GM13977 (cell line): ENCODE results near the gene TMEM117.

ENCODE experiments used
- DNase-seq: peaks from one replicate; pipeline ENCODE4 v3.0.0; 2012; ENCODE audit warnings: low spot score
- CTCF ChIP-seq: IDR thresholded peaks from 2 replicates; pipeline ENCODE4 v1.5.1; 2012; ENCODE audit warnings: mild to moderate bottlenecking, control low read depth; ENCODE audit not compliant: insufficient read depth; ENCODE audit errors: extremely low read depth, missing control alignments
- in situ Hi-C: fragments of 300-500 bp; cut with MboI; formaldehyde crosslinking; loops from one replicate; pipeline ENCODE4 v1.12.0; 2022; ENCODE audit warnings: low sequenced_read_pairs, low pct_unique_long_range_greater_than_20kb, mixed read lengths, inconsistent platforms; ENCODE audit not compliant: unreplicated experiment

Gene TMEM117

GRCh38 chr12:44127966-44128710 is 292.3 kb downstream of the TMEM117 start:
- no peak for TF ChIP-seq CTCF
- DNase-seq, result no peak
- in situ Hi-C loops, result no loop called here

GRCh38 chr12:44143175-44143574 is 307.3 kb downstream of the TMEM117 start:
- no peak for DNase-seq
- TF ChIP-seq CTCF, result no peak
- in situ Hi-C loops, result no loop called here

GRCh38 chr12:44148936-44149335 is 313.1 kb downstream of the TMEM117 start:
- TF ChIP-seq CTCF, result no peak
- no peak for DNase-seq
- in situ Hi-C loops, result no loop called here

GRCh38 chr12:44154128-44154527 is 318.2 kb downstream of the TMEM117 start:
- in situ Hi-C loops, result no loop called here
- no peak for TF ChIP-seq CTCF
- no peak for DNase-seq

GRCh38 chr12:44155358-44155757 is 319.5 kb downstream of the TMEM117 start:
- in situ Hi-C loops, result no loop called here
- no peak for TF ChIP-seq CTCF
- no peak for DNase-seq

GRCh38 chr12:44157359-44157758 is 321.5 kb downstream of the TMEM117 start:
- in situ Hi-C loops, result no loop called here
- peak; percentile 28 for DNase-seq
- TF ChIP-seq CTCF, result no peak
